CD4-positive, alpha-beta T cell treated with Interferon alpha-2 for 1 hour (primary cell): Measurements from ENCODE around the gene SNX22.

Source experiments
- DNase-seq, 2 donors: peaks; one replicate each; pipeline ENCODE4 v3.0.0-alpha.2; 2020 to 2022

The SNX22 gene

DNA sequence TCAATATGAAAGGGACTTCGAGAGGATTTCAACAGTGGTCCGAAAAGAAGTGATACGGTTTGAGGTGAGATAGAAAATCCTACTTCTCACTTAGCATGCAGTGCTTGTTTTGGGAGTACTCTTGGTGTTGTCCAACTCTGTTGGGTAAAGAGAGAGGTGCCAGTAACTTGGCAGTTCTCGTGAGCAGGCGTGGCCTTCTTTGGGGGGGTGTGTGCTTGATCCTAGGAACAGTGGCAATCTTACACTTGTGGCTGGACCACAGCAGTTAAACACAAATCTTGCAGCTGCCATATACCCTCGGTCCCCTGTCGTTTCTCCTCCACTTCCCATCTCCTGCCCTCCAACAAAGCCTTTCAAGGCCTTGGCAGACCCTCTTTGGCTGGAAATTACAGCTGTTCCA, 15.2 kb upstream of the SNX22 start:
- DNase-seq = no peak

DNA sequence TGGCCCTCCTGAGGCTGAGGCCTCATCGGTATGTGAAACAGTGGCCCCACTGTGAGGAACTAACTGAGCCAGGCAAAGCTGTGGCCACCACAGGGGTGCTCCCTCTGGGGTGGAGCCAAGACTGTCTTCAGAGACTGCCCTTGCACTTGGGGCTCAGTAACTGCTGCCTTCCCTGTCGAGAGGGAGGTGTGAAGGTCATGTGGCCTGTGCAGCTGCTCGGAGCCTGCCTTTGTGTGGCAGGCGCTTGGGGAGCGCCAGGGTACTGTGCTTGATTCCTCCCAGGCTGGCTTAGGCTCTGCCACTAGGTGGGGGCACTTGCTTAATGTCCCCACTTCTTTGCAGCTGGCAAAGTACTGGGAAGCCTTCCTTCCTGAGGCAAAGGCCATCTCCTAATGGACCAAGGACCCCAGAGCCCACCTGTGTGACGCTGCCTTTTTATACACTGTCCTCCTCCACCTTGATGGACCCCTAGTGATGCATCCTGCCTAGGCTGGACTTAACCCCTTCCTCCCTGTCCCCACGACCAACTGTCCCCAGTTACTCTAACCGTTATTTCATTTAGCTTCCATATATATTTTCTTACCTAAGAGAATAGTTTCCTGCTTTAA, 14.2 kb upstream of the SNX22 start:
- DNase-seq = peak in 1 of 2 donors; percentile 29

DNA sequence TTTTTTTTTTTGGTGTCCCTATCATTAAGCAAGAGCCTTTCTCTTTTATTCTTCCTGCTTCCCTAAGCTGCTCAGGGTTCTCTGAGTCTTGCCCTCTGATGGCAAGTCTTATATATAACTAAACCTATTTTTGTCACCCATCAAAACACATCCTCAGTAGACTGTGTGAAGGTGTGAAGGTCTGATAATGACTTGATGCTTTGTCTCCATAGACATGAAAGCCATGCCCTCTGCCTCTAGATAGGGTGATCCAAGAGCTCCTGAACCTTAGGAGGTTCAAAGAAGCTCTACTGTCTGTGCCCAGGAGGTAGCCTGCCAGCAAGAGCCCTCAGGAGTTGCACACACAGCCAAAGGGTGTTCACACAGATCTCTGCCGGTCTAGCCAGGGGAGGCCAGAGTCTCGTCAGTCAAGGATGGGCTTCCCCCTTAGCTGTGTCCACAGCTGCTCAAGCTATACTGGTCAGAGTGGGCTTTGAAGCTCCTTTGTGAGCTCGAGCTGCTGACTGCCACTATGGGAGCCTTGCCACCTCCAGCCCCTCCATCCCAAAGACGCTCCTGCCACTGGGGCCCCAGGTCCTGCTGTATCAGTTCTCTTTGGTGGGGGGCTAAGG, 13.1 kb upstream of the SNX22 start:
- DNase-seq = no peak

DNA sequence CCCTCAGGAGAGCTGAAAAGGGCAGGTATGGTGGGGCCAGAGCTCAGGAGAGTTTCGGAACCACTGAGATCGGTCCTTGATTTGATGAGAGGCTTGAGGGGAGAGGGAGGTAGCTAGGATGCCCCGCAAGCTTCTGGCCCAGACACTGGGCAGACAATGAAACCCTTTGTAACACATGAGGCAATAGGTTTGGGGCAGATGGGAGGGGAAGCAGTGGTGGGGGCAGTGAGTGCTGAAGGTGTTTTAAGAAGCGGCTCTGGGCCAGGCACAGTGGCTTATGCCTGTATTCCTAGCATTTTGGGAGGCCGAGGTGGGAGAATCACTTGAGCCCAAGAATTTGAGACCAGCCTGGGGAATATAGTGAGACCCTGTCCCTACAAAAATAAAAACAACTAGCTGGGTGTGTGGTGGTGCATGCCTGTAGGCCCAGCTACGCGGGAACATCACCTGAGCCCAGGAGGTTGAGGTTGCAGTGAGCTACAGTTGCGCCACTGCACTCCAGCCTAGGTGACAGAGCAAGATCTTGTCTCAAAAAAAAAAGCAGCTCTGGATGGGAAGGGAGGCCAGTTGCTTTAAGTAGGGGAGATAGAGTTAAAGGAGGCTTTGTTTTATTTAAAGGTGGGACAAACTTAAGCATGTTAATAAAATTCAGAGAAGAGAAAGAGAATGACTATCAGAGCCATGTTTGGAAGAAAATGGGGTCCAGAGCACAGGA, 9.6 kb upstream of the SNX22 start:
- no peak for DNase-seq

DNA sequence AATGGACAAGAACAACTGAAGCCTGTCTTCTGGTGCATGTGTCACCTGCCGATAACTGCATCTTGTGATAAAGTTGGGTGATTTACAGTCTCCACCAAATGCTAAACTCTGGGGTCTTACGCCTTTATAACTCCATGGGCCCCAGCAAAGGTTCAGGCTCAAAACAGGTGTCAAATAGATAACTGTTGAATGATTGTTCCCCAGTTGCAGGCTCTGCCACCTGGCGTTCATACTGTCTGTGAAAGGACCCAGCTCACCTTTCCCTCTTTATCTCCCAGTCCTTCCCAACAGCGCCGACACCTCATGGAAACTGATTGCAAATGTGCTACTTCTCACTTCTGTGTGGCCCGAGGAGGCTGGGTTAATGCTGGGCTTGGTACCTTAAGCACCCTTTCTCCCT, 8.3 kb upstream of the SNX22 start:
- no peak for DNase-seq

DNA sequence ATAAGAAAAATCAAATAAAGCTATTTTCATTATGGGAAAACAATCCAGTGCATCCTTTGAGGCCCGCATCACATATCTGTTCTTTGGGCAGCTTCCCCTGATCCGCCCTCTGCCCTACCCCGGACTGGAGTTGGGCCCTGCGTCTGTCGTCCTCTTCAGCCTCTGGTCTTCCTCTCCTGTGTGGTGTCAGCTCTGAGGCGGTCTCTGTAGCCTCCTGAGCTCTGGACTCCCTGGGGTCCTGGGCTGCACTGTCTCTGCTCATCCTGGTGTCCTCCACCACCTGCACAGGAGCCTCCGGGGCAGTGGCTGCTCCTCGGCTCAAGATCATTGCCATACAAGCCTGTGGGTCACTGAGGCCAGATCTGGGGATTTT, 7.4 kb upstream of the SNX22 start:
- DNase-seq = no peak

DNA sequence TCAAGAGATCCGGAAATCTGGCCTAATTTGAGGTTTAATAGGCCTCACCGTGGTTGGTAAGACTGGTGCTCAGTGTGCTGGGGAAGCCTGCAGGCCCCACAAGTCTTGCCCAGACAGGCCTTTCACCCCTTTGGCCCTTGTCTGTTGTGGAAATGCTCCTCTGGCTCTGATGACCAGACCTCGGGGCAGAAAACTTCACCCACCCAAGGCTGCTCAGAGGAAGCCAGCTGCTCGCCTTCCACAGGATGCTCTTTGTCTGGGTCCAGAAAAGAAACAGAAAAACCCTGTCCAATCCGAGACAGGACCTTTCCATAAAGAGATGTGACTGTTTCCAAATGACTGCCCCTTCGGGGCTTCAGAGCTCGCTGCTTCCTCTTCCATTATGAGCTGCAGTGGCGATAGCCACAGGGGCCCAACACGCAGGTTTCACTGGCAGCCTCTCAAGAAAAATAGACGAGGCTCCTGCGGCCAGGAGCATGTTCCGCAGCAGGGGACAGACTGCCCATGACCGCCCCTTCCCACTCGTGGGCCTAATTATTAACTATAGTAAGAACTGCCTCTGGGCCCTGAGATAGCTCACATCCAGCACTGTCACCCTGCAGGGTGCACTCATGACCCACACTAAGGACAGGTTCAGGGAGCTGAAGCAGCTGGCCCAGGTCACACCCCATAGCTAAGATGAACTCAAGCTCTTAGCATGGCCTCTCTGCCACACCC, 6.8 kb upstream of the SNX22 start:
- DNase-seq = no peak

DNA sequence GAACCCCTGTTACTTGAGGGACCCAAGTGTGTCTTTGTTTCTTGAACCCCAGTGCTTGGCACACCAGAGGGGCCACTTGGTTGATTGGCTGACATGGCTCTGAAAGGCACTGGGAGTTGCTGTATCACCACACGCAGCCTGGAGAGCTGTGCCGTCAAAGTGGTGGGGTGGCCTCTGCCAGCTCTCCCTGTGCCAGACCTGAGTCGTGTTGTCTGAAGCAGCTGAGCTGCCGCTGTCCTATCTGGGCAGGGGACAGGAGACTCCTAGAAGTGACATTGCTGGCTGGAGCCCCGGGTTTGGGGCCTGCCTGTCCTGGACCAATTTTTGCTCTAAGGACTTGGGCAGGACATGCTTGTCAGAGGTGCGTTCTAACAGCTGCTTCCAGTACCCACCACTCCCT, 5.5 kb upstream of the SNX22 start:
- DNase-seq = no peak

DNA sequence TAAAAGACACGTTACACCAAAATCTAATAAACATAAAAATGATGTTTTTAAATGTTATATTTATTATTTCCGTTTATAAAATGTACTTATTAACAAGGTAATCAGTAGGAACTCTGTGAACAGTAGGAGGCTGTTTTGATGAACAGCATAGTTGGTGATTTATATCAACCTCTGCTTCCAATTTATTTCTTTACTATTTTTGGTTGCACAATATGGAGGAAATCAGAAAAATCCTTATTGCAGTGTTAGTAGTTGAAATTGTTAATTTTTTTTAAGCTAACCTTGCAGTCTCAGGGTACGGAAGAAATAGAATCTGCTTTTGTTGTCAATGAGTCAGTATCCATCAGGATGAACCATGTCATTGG, 5.0 kb upstream of the SNX22 start:
- no peak for DNase-seq

DNA sequence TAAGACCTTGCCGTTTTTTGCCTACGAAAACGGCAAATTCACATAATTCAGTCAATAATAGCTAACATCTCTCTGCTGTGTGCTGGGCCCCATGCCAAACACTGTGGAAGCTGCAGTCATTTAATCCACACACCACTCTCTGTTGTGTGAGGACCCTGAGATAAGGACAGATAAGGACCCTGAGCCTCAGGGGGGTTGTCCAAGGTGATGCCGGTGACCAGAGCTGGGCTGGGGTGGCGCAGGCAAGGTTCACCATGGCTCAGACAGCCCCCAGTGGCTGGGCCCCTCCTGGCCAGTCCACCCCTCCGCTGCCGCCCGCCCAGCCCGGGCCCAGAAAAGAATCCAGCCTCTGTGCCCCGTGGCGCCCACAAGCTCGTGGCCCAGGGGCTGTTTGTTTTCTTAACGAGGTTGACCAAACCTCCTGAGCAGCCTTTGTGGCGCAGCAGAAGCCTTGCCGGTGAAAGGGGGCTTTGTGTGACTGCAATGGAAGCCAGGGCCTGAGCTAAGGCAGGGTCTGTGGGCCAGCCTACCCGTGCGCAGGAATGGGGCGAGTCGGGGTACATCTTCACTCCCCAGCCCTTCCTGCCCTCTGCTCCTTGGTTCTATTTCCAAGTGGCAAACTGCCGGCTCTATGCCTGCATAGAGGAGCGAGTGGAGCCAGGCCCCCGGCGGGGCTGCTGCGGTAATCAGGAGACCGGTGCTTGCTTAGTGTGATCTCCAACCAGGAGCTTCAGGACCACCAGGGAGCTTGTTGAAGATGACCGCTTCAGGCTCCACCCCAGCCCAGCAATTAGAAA, 4.4 kb upstream of the SNX22 start:
- DNase-seq = no peak

DNA sequence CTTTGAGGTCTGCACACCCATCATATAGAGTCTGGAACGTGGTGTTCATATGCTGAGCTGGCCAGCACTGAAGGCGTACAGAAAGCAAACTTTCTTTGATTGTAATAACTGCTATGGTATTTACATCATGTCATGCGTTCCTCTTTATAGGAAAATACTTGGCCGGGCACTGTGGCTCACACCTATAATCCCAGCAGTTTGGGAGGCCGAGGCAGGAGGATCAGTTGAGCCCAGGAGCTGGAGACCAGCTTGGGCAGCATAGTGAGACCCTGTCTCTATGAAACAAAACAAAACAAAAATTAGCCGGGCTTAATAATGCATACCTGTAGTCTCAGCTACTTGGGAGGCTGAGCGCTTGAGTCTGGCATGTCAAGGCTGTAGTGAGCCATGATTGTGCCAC, 3.4 kb upstream of the SNX22 start:
- no peak for DNase-seq

DNA sequence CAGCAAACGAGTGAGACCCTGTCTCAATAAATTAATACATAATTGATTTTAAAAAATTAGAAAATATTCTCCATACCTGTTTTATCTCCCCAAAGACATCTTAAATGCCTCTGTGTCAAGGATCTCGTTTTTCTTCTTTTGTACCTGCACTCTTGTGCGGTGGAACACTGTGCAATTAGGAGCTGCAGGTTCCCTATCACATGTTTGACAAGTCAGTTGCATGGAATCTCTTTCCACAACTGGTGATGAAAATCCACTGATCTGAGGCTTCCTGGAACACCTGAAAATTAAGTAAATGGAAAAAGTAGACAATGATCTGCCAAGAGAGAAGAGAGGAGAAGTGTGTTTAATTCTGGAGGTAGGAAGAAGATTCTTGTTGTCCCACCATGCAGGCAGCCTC, 3.0 kb upstream of the SNX22 start:
- no peak for DNase-seq

DNA sequence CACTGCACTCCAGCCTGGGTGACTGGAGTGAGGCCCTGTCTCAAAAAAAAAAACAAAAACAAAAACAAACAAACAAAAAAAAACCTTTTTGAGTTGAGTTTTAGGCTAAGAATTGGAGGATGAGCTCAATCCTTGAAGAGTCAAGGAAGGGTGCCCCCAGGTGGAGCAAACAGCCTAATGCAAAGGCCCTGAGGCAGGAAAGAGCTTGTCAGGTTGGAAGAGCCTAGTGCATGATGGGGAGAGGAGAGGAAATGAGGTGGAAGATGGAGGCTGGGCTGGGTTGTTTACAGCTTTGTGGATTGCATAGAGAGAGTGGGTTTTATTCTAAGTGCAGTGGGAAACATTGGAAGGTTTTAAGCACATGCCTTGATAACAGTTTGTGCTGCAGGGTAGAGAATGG, 2.1 kb upstream of the SNX22 start:
- DNase-seq = no peak

DNA sequence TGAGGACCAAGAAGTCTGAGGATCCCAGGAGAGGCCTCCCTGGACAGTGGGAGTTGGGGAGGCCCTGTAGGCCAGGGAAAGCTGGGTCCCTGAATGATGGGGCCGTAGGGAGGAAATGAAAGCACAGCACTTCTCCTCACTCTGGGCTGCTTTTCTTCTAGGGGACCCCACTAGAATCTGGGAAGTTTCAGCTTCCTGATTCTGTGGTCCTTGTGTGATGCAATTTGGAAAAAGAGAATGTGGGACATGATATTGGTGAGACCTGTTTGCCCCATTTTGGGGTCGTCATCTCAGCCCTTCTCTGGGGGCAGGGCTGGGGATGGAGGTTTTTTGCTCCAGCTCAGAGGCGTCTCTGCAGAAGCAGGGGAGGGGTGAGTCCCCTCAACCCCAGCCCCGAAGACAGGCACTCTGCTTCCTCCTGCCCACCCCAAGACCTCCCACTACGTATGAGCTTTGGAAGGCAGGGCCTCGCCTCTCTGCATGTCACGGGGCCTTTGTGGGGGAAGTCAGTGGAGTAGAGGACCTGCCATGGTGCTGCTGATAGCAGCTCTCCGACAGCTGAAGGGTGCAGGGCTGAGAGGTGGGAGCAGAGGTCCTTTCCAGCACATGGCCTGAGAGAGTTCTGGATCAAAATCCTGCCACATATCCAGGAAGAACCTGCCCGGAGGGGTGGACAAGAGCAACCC, 1.5 kb upstream of the SNX22 start:
- DNase-seq = no peak

DNA sequence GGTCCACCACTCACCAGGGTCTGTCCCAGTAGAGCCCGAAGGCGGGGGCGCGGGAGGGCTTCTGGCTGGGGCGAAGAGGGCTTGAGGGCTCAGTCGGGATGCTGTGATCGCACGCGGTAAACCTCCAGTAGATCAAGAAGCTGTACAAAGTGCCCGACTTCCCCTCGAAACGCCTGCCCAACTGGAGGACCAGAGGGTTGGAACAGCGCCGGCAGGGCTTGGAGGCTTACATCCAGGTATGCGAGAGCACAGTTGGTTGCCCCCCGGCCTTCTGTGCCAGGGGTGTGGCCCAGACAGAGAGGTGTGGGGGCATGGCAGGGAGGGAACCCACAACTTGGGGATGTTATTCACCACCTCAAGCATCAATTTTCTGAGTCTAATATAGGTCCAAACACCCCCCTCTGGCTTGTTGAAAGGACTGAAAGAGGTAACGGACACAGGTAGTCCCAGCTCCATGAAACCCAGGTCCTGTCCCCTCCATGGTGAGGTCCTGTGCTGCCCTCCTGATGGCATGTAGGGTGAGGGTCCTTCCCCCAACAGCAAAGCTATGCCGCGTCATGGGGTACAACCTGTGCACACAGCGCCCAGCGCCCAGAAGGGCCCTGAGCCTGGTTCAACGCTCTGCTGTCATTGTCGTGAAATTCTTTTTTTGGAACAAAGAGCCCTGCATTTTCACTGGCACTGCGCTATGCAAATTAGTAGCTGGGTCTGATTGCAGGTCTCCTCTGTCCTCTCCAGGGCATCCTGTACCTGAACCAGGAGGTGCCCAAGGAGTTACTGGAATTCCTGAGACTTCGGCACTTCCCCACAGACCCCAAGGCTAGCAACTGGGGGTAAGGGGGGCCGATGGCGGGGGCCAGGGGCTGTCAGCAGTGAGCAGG, 1.2 kb downstream of the SNX22 start:
- DNase-seq = no peak

DNA sequence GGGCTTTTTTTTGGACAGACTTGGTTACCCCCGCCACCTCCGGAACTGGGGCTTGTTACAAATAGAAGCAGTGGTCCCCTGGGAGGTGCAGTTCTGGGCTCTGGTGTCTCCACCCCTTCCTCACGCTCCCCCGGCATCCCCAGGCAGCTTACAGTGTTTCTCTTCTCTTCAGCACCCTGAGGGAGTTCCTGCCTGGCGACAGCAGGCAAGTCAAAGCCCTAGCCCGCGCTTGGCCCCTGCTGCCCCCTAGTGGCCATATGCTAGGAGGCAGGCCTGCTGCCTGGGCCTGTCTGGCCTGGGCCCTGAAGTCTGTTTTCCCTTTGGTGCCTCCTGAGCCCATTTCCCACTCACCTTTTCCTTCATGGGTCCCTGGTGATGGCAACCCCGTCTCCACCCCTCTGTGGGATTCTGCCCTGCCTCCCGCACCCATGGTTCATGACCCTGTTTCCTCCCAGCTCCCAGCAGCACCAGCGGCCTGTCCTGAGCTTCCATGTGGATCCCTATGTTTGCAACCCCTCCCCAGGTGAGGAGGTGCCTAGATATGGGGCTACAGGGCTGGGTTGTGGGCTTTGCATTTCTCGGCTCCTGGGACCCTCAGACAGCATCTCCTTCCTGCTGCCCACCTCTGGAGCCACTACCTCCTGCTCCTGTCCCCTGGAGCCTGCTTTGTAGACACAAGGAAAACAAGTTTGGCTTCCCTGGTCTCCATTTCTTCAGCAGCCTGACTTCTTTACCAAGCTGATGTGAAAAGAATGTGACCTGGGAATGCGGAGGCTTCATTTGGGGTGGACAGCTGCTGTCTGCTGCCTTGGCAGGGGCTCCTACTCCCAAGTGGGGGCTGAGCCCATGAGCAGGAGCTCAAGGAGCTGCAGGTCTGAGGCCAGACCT, 2.2 kb downstream of the SNX22 start:
- peak; percentile 90 to 91 for DNase-seq

DNA sequence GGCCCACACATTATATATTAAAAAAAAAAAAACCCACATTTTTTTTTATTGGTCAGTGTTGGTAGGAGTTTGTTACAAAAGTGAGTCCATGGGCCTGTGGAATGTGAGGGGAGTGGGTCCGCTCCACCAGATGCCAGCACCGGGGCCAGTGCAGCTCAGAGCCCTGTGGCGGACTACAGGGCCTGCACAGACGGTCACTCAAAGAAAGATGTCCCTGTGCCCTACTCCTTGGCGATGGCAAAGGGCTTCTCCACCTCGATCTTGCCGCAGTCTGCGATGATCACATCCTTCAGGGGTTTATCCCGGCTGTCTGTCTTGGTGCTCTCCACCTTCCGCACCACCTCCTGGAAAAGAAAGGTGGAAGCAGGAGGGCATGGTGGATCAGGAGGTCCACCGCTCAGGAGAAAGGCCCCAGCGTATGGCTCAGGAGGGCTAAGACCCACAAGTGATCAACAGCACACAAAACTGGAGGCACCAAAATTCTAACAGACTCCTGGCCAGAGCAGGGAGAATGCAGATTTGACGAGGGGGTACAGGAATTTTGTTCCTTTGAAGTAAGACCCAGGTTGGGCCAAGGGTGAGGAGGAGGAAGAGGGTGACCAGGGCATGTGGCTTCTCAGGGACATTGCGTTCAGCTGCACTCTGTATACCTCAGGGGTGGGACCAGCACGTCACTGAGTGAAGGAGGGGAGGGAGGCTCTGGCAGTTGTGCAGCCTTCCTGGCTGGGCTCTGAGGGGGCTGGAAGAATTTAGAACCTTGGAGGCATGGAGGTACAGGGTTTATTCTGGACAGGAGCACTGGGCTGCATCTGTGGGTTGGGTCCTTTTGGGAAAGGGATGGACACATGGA, 4.5 kb downstream of the SNX22 start:
- no peak for DNase-seq

DNA sequence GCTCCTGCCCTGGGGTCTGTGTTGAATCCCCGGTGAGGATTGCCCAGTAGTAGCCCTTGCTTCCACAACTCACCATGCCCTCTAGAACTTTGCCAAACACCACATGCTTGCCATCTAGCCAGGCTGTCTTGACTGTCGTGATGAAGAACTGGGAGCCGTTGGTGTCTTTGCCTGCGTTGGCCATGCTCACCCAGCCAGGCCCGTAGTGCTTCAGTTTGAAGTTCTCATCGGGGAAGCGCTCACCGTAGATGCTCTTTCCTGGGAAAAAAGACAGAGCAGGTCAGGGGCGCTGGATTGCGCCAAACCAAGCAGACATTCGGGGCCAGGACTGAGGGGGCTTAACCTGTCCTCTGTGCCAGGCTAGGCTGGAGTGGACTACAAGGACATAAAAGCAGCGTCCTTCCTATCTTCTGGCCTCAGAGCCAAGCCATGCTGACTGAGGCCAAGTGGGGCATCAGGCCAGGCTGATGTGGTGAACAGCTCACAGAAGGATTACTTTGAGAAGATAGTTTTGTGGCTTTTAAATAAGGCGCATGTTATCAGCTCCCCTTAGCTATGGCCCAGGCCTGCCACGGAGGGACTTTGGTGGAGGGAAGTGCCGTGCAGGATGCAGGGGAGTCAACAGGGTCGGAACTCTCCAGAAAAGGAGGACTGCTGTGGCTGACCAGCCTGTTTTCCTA, 5.3 kb downstream of the SNX22 start:
- no peak for DNase-seq

DNA sequence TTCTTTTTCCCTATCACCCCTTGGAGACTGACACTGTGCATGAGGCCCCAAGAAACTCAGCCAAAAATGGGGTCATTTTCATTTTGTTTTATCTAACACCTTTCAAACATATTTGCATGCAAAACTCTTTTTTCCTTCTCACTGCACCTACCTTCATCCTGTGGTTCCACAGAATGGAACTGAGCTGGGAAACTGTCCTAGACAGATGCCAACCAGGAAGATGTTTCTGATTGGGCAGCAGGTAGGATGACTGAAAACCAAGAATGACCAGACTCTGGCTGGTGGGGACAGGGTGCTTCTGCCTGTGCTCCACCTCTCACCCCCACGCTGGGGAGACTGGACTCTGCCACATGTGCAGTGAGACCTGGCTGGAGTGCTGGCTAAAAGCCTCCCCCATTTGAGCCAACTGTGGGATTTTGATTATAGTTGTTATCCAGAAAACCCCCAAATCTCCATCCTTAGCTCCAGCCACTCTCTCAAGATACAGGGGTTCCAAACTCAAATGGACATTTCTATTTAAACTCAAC, 6.1 kb downstream of the SNX22 start:
- no peak for DNase-seq
